Naive thymus-derived CD8-positive, alpha-beta T cell (primary cell): ENCODE data around the gene OR52M1. TPM values are rescaled to one million over a fixed set of nuclear protein-coding genes. Genes with fewer than 3 reads are reported as not detected.
A peak's percentile ranks its signal among the peaks of the same experiment; 100 is the strongest.

ENCODE experiments used
- ATAC-seq, 2 donors: fragments of 150-1000 bp; cut with Tn5 transposase in 1 of 2; sonication (Bioruptor Pico), chemical (Tn5 transposase) in 1 of 2; 1 replicate in 1 of 2; 2 replicates in 1 of 2; pipeline ENCODE4 v1.10.0; 2021; ENCODE audit warnings: mild to moderate bottlenecking in 2 of 2, moderate library complexity in 2 of 2
- POLR2A ChIA-PET: fragments of 350-600 bp; sonication (Branson Sonifier 250); formaldehyde crosslinking; loops from one replicate; lab custom pipeline; 2021; ENCODE audit warnings: antibody characterized with exemption; lab: Charles Lee
- DNase-seq, 10 donors: peaks; one replicate each; pipeline versions ENCODE4 v3.0.0 to v3.0.0-alpha.2; 2020 to 2022
- H3K27ac Mint-ChIP-seq, 10 donors: one replicate each; pipeline ENCODE4 v1.8.0; 2020 to 2022; ENCODE audit warnings: mild to moderate bottlenecking in 10 of 10, mixed read lengths in 10 of 10, moderate library complexity in 4 of 10, inconsistent platforms in 1 of 10
- H3K27me3 Mint-ChIP-seq, 5 donors: one replicate each; pipeline ENCODE4 v1.8.0; 2021 to 2022; ENCODE audit warnings: mixed read lengths in 5 of 5
- H3K36me3 Mint-ChIP-seq, 3 donors: one replicate each; pipeline ENCODE4 v1.8.0; 2020 to 2022; ENCODE audit warnings: mixed read lengths in 3 of 3, mild to moderate bottlenecking in 2 of 3, inconsistent platforms in 1 of 3
- H3K4me1 Mint-ChIP-seq, 4 donors: one replicate each; pipeline ENCODE4 v1.8.0; 2021 to 2022; ENCODE audit warnings: mixed read lengths in 4 of 4
- H3K4me3 Mint-ChIP-seq, 10 donors: one replicate each; pipeline ENCODE4 v1.8.0; 2020 to 2022; ENCODE audit warnings: mild to moderate bottlenecking in 10 of 10, mixed read lengths in 10 of 10, moderate library complexity in 6 of 10, inconsistent platforms in 1 of 10
- H3K9me3 Mint-ChIP-seq, 9 donors: one replicate each; pipeline ENCODE4 v1.8.0; 2020 to 2022; ENCODE audit warnings: mixed read lengths in 9 of 9, mild to moderate bottlenecking in 3 of 9, inconsistent platforms in 1 of 9, moderate library complexity in 1 of 9
- polyA plus RNA-seq, 3 donors: library from polyadenylated mRNA; unstranded; fragments of 300-500 nt; fragmentation: Illumina TruSeq; gene quantifications; one replicate each; pipeline ENCODE4 v1.2.3, GENCODE V29; 2021
- total RNA-seq, 8 experiments: library from RNA in 2 of 8; stranded (reverse) in 2 of 8; gene quantifications; one replicate each; pipeline ENCODE4 v1.2.3 and lab custom pipeline; 2021 to 2026

OR52M1 gene
- total and polyA plus RNA-seq, 5 experiments from 2014 or later = not detected

- Mint-ChIP-seq H3K36me3 (no peaks in the 10 kb centered on the region), H3K27ac (no peak overlapping the region), H3K4me1 (peaks cover 0 to 8% (median 4%) of the 10 kb centered on the region in 4 donors), H3K9me3 (peaks cover 0 to 9% (median 0%) of the 10 kb centered on the region in 9 donors), H3K27me3 (peaks cover 17 to 77% (median 41%) of the 10 kb centered on the region in 5 donors), H3K4me3 (no peak overlapping the region)
- POLR2A ChIA-PET = interaction anchor here (0.5 kb wide), 1 partner anchor 478 kb away, joined by 3 read pairs; no protein-coding TSS in a partner anchor
- ATAC-seq = no peak
- no peak for DNase-seq
These were observed 35.1 kb downstream of the OR52M1 start for GRCh38 chr11:4580124-4580523.

GRCh38 chr11:4581443-4581842, 36.5 kb downstream of the OR52M1 start, which contains the start of gene OR52I2:
TSS of gene OR52I2 (plus strand) at chr11:4581743.
- POLR2A ChIA-PET = no interaction called here
- H3K27me3 Mint-ChIP-seq = peaks cover 16 to 68% (median 40%) of the 10 kb centered on the region in 5 donors
- ATAC-seq (no peak), DNase-seq (no peak)
- H3K4me3 Mint-ChIP-seq = no peak within 1 kb of the TSS
- peaks cover 0 to 9% (median 0%) of the 10 kb centered on the region in 9 donors for H3K9me3 Mint-ChIP-seq
- H3K27ac Mint-ChIP-seq = peak within 1 kb of the TSS in 2 of 10 donors; percentile 0 to 25
- no peaks in the 10 kb centered on the region for H3K4me1 Mint-ChIP-seq
- no peaks in the 10 kb centered on the region for H3K36me3 Mint-ChIP-seq

GRCh38 chr11:4589017-4589416, 44.0 kb downstream of the OR52M1 start:
- no peak overlapping the region for H3K4me3 Mint-ChIP-seq
- POLR2A ChIA-PET = no interaction called here

GRCh38 chr11:4593739-4594138, 48.7 kb downstream of the OR52M1 start, which contains the start of gene OR52I1:
TSS of gene OR52I1 (plus strand) at chr11:4594039. CDS start at chr11:4594039, 0 bp downstream.
- H3K4me1 Mint-ChIP-seq = peaks cover 0 to 8% (median under 1%) of the 10 kb centered on the region in 4 donors
- no peaks in the 10 kb centered on the region for H3K9me3 Mint-ChIP-seq
- ATAC-seq (no peak), DNase-seq (no peak)
- H3K36me3 Mint-ChIP-seq = peaks cover 0 to 27% (median 13%) of the 10 kb centered on the region in 3 donors
- H3K27me3 Mint-ChIP-seq = no peaks in the 10 kb centered on the region
- POLR2A ChIA-PET = no interaction called here
- H3K27ac Mint-ChIP-seq = no peak within 1 kb of the TSS
- H3K4me3 Mint-ChIP-seq = no peak within 1 kb of the TSS

More at GRCh38 chr11:4589017-4589416, 44.0 kb downstream of the OR52M1 start:
- H3K27me3 Mint-ChIP-seq = peaks cover 6 to 21% (median 14%) of the 10 kb centered on the region in 5 donors
- H3K27ac Mint-ChIP-seq = no peak overlapping the region
- H3K9me3 Mint-ChIP-seq = no peaks in the 10 kb centered on the region
- ATAC-seq (no peak), DNase-seq (no peak)
- peaks cover 0 to 4% (median 0%) of the 10 kb centered on the region in 3 donors for H3K36me3 Mint-ChIP-seq
- no peaks in the 10 kb centered on the region for H3K4me1 Mint-ChIP-seq

Other genes with a start within 250 kb of the OR52M1 start
- not detected for gene OR52B4, start 176.8 kb upstream of the OR52M1 start, total RNA-seq
- gene OR52B4, start 176.8 kb upstream of the OR52M1 start, polyA plus RNA-seq = not detected
- 10 to 100 TPM; 23.1 to 27.8 TPM for gene TRIM21, start 151.5 kb upstream of the OR52M1 start, total RNA-seq
- 10 to 100 TPM; 30.1 to 40.2 (median 33.9) TPM for gene TRIM21, start 151.5 kb upstream of the OR52M1 start, polyA plus RNA-seq
- not detected for gene OR52K2, start 95.9 kb upstream of the OR52M1 start, total RNA-seq
- not detected for gene OR52K2, start 95.9 kb upstream of the OR52M1 start, polyA plus RNA-seq
- gene OR52K1, start 62.5 kb upstream of the OR52M1 start, total RNA-seq = not detected
- gene OR52K1, start 62.5 kb upstream of the OR52M1 start, polyA plus RNA-seq = not detected
- not detected for gene OR52I2, start 36.6 kb downstream of the OR52M1 start, total RNA-seq
- not detected for gene OR52I2, start 36.6 kb downstream of the OR52M1 start, polyA plus RNA-seq
- gene OR52I1, start 48.8 kb downstream of the OR52M1 start, total RNA-seq = not detected
- gene OR52I1, start 48.8 kb downstream of the OR52M1 start, polyA plus RNA-seq = not detected
- 10 to 100 TPM; 22.2 to 24.2 TPM for gene TRIM68, start 63.0 kb downstream of the OR52M1 start, total RNA-seq
- gene TRIM68, start 63.0 kb downstream of the OR52M1 start, polyA plus RNA-seq = 10 to 100 TPM; 11.1 to 16.1 (median 12.1) TPM
- gene OR51D1, start 92.3 kb downstream of the OR52M1 start, total RNA-seq = not detected
- not detected for gene OR51D1, start 92.3 kb downstream of the OR52M1 start, polyA plus RNA-seq
- not detected for gene OR51E1, start 98.8 kb downstream of the OR52M1 start, total RNA-seq
- not detected for gene OR51E1, start 98.8 kb downstream of the OR52M1 start, polyA plus RNA-seq
- not detected for gene OR51E2, start 152.7 kb downstream of the OR52M1 start, total RNA-seq
- not detected for gene OR51E2, start 152.7 kb downstream of the OR52M1 start, polyA plus RNA-seq
- not detected for gene MMP26, start 159.6 kb downstream of the OR52M1 start, total RNA-seq
- gene MMP26, start 159.6 kb downstream of the OR52M1 start, polyA plus RNA-seq = not detected
- gene OR51F1, start 224.7 kb downstream of the OR52M1 start, total RNA-seq = not detected
- not detected for gene OR51F1, start 224.7 kb downstream of the OR52M1 start, polyA plus RNA-seq